ENCODE results near the gene KIF12.

GRCh38 chr9:114080773-114081440 lies 18.2 kb downstream of the KIF12 start:
- TF ChIP-seq CTCF (conservative IDR thresholded peaks at IDR 0.05 in 1 of 2, IDR thresholded peaks at IDR 0.05 in 1 of 2; ENCODE audit: low read depth in 1 of 2, low read length in 2 of 2) (no peak), EZH2 (IDR thresholded peaks at IDR 0.05; ENCODE audit: low read length, missing control alignments) (no peak)

Data from fibroblast of lung (primary cell).